Liver (tissue), 3 donors: Measurements from ENCODE around the gene MTHFD1L.

Experiments
- ATF3 ChIP-seq: IDR thresholded peaks from 2 replicates; pipeline ENCODE4 v1.6.1; 2016; ENCODE audit warnings: antibody characterized with exemption
- CTCF ChIP-seq: fragments of 150-350 bp; IDR thresholded peaks from 2 replicates; pipeline ENCODE4 v1.5.1; 2017; ENCODE audit warnings: improper control_type of control experiment, low read depth, low read length; ENCODE audit not compliant: missing input control
- MAX ChIP-seq: IDR thresholded peaks from 2 replicates; pipeline ENCODE4 v1.6.1; 2016; ENCODE audit warnings: antibody characterized with exemption
- RAD21 ChIP-seq, 2 donors: IDR thresholded peaks; 2 replicates each; pipeline ENCODE4 v1.6.1; 2016; ENCODE audit warnings: antibody characterized with exemption in 2 of 2, mild to moderate bottlenecking in 2 of 2
- REST ChIP-seq: IDR thresholded peaks from 2 replicates; pipeline ENCODE4 v1.6.1; 2016; ENCODE audit warnings: antibody characterized with exemption, mild to moderate bottlenecking
- SP1 ChIP-seq: IDR thresholded peaks from 2 replicates; pipeline ENCODE4 v1.6.1; 2018; ENCODE audit warnings: antibody characterized with exemption, mild to moderate bottlenecking
- TAF1 ChIP-seq: conservative IDR thresholded peaks from 2 replicates; pipeline ENCODE4 v1.6.1; 2016; ENCODE audit warnings: antibody characterized with exemption, mild to moderate bottlenecking
- YY1 ChIP-seq: IDR thresholded peaks from 2 replicates; pipeline ENCODE4 v1.6.1; 2016; ENCODE audit warnings: antibody characterized with exemption, mild to moderate bottlenecking
- ZBTB33 ChIP-seq: IDR thresholded peaks from 2 replicates; pipeline ENCODE4 v1.6.1; 2016; ENCODE audit warnings: antibody characterized with exemption
- donor health status: healthy.
- donor health status: healthy.

GRCh38 chr6:151004383-151005024, 139.0 kb downstream of the MTHFD1L start:
- TF ChIP-seq CTCF, result no peak
- TF ChIP-seq SP1, result peak; percentile 38
- no peak for TF ChIP-seq YY1
- peak; percentile 6 to 17 for TF ChIP-seq RAD21 (IDR thresholded peaks at IDR 0.05)
- no peak for TF ChIP-seq TAF1
- TF ChIP-seq REST, result no peak
- TF ChIP-seq ATF3, result no peak
- TF ChIP-seq MAX, result no peak
- TF ChIP-seq ZBTB33, result no peak
